HEK293T (cell line): Measurements from ENCODE around the gene PPOX.

Source experiments
- CTCF ChIA-PET: fragments of 350-600 bp; formaldehyde crosslinking; extraction: SDS; loops from one replicate; lab custom pipeline; 2021; ENCODE audit warnings: antibody characterized with exemption, inconsistent platforms; lab: Yijun Ruan, JAX
- POLR2A ChIA-PET: fragments of 350-600 bp; formaldehyde crosslinking; extraction: SDS; loops from one replicate; lab custom pipeline; 2020; ENCODE audit warnings: antibody characterized with exemption, inconsistent platforms; lab: Yijun Ruan, JAX
- DNase-seq: peaks from one replicate; pipeline ENCODE4 v3.0.0; 2012; ENCODE audit warnings: mixed read lengths; ENCODE audit errors: extremely low spot score
- ARNT ChIP-seq: fragments of 450-650 bp; IDR thresholded peaks from 2 replicates; pipeline ENCODE4 v1.6.1; 2017; ENCODE audit warnings: mild to moderate bottlenecking
- BHLHE40 ChIP-seq: fragments of 450-650 bp; IDR thresholded peaks from 2 replicates; pipeline ENCODE4 v1.6.1; 2016; ENCODE audit warnings: mild to moderate bottlenecking, moderate library complexity, borderline replicate concordance
- CTBP1 ChIP-seq: fragments of 450-650 bp; IDR thresholded peaks from 2 replicates; pipeline ENCODE4 v1.6.1; 2016; ENCODE audit warnings: borderline replicate concordance
- ELF4 ChIP-seq: fragments of 450-650 bp; IDR thresholded peaks from 2 replicates; pipeline ENCODE4 v1.6.1; 2017; ENCODE audit warnings: antibody characterized with exemption
- FOXA1 ChIP-seq: fragments of 450-650 bp; IDR thresholded peaks from 2 replicates; pipeline ENCODE4 v1.6.1; 2016; ENCODE audit warnings: mild to moderate bottlenecking
- FOXK2 ChIP-seq: fragments of 450-650 bp; IDR thresholded peaks from 2 replicates; pipeline ENCODE4 v1.6.1; 2016; ENCODE audit warnings: mild to moderate bottlenecking
- FOXM1 ChIP-seq: fragments of 450-650 bp; IDR thresholded peaks from 2 replicates; pipeline ENCODE4 v1.6.1; 2017; ENCODE audit warnings: mild to moderate bottlenecking, borderline replicate concordance
- HDGF ChIP-seq: fragments of 450-650 bp; IDR thresholded peaks from 2 replicates; pipeline ENCODE4 v1.6.1; 2017; ENCODE audit warnings: antibody characterized with exemption, borderline replicate concordance
- L3MBTL2 ChIP-seq: fragments of 450-650 bp; conservative IDR thresholded peaks from 2 replicates; pipeline ENCODE4 v1.6.1; 2016; ENCODE audit warnings: mild to moderate bottlenecking
- LEF1 ChIP-seq: fragments of 450-650 bp; IDR thresholded peaks from 2 replicates; pipeline ENCODE4 v1.6.1; 2017; ENCODE audit warnings: mild to moderate bottlenecking, borderline replicate concordance
- NFRKB ChIP-seq: fragments of 450-650 bp; IDR thresholded peaks from 2 replicates; pipeline ENCODE4 v1.6.1; 2016; ENCODE audit warnings: mild to moderate bottlenecking, moderate library complexity
- PKNOX1 ChIP-seq: fragments of 450-650 bp; IDR thresholded peaks from 2 replicates; pipeline ENCODE4 v1.6.1; 2016
- SP1 ChIP-seq: fragments of 450-650 bp; IDR thresholded peaks from 2 replicates; pipeline ENCODE4 v1.6.1; 2017
- SUZ12 ChIP-seq: fragments of 450-650 bp; IDR thresholded peaks from 2 replicates; pipeline ENCODE4 v1.6.1; 2016; ENCODE audit warnings: mild to moderate bottlenecking
- TARDBP ChIP-seq: fragments of 450-650 bp; IDR thresholded peaks from 2 replicates; pipeline ENCODE4 v1.6.1; 2016
- ZNF384 ChIP-seq: fragments of 450-650 bp; IDR thresholded peaks from 2 replicates; pipeline ENCODE4 v1.6.1; 2016

PPOX gene

DNA sequence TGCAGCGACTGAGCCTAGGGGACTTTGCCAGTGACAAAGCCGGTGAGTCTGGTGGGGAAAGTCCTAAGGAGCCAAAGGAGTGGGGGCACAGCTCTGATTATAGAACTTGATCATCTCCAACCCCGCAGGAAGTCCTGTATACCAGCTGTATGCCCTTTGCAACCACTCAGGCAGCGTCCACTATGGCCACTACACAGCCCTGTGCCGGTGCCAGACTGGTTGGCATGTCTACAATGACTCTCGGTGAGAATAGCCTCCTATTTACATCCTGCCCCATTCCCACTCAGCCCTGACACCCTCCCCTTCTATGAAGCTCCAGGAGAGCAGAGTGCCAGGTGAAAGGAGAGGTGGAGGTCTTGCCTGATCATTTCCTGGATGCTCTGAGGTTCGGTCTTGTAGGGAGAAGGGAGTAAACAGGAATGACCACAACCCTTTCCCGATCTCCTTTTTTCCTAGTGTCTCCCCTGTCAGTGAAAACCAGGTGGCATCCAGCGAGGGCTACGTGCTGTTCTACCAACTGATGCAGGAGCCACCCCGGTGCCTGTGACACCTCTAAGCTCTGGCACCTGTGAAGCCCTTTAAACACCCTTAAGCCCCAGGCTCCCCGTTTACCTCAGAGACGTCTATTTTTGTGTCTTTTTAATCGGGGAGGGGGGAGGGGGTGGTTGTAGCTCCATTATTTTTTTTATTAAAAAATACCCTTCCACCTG lies 1.2 kb upstream of the PPOX start:
- TF ChIP-seq CTBP1 = no peak
- no peak for TF ChIP-seq FOXA1
- TF ChIP-seq HDGF = no peak
- TF ChIP-seq FOXK2 = no peak
- no peak for TF ChIP-seq ARNT
- no peak for TF ChIP-seq PKNOX1
- DNase-seq = no peak
- ChIA-PET POLR2A (interaction anchor here (0.8 to 3.8 kb wide), 10 partner anchors 7 to 119 kb away, joined by 3 to 19 read pairs (median 8); partner anchors contain the start of genes B4GALT3, DEDD, NDUFS2 and NIT1), CTCF (interaction anchor here (0.5 to 1.7 kb wide), 10 partner anchors 10 to 418 kb away, joined by 3 to 7 read pairs (median 3); partner anchors contain the start of gene UFC1)

DNA sequence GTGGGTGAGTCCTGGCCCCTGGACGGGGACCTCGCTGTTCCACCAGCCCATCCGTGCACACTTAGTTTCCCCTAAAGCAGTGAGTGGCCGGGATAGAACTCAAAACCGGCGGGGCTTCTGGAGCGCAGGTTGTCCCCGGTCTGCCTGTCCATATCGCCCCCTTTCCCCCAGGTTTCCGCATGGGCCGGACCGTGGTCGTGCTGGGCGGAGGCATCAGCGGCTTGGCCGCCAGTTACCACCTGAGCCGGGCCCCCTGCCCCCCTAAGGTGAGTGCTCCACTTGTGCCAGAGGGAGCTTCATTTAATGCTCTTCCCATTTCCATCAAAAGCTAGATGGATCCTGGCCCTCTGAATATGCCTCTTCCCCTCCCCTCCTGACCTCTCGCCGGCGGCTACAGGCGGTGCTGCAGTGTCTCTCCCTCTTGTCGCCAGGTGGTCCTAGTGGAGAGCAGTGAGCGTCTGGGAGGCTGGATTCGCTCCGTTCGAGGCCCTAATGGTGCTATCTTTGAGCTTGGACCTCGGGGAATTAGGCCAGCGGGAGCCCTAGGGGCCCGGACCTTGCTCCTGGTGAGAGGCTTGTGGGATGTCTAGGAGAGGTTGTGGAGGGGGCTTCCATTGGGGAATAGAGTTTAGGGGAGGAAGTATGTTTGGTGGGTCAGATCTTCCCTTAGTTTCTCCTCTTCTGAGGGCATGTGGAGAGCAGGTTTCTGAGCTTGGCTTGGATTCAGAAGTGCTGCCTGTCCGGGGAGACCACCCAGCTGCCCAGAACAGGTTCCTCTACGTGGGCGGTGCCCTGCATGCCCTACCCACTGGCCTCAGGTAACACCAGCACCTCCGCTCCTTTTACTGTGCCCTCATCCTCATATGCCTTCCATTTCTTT lies 683 bp downstream of the PPOX start:
- ChIA-PET CTCF (interaction anchor here (0.7 to 2.1 kb wide), 6 partner anchors 9 to 169 kb away, joined by 3 to 7 read pairs (median 4); partner anchors contain the start of genes NDUFS2 and USF1), POLR2A (interaction anchor here (1.0 to 3.8 kb wide), 12 partner anchors 9 to 147 kb away, joined by 3 to 19 read pairs (median 7); partner anchors contain the start of genes B4GALT3, DEDD, NDUFS2 and NIT1)
- TF ChIP-seq TARDBP (no peak), ARNT (no peak), NFRKB (no peak), CTBP1 (no peak), FOXK2 (no peak), PKNOX1 (no peak), L3MBTL2 (peak; percentile 35; the same call in 1 of the 2 replicates), ELF4 (no peak)
- peak; percentile 45 for DNase-seq

DNA sequence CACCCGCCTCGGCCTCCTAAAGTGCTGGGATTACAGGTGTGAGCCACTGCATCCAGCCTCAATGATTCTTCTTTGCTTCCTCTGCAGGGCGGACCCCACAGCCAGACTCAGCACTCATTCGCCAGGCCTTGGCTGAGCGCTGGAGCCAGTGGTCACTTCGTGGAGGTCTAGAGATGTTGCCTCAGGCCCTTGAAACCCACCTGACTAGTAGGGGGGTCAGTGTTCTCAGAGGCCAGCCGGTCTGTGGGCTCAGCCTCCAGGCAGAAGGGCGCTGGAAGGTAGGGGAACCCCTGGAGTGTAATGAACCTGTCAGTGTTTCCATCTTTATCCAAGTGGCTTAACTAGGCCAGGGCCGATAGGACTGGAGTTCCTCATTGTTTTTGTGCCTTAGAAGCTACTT lies 2.7 kb downstream of the PPOX start:
- no peak for TF ChIP-seq CTBP1
- TF ChIP-seq HDGF = no peak
- TF ChIP-seq BHLHE40 = no peak
- ChIA-PET CTCF (no interaction called here), POLR2A (no interaction called here)
- DNase-seq = no peak

DNA sequence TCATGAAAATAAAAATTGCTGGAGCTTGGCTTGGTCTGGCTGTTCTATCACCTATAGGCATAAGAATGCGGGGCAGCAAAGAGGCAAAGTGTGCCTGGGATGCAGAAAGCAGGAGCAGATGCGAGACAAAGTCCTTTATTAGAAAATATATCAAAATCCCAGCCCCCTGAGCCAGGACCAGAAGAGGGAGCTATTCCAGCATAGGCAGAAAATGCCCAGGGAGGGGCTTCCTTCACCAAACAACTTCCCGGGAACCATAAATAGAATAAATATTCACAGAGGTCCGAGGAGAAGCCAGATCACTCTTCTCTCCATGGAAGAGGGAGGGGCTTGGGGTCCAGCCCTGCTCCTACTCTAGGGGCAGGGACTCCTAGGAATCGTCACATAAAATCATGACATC lies 5.0 kb downstream of the PPOX start:
- no peak for DNase-seq
- ChIA-PET POLR2A (interaction anchor here (1.6 kb wide), 1 partner anchor 219 kb away, joined by 3 read pairs; no protein-coding TSS in a partner anchor), CTCF (no interaction called here)
- TF ChIP-seq PKNOX1 (no peak), SP1 (no peak), TARDBP (no peak), SUZ12 (no peak), NFRKB (no peak)

DNA sequence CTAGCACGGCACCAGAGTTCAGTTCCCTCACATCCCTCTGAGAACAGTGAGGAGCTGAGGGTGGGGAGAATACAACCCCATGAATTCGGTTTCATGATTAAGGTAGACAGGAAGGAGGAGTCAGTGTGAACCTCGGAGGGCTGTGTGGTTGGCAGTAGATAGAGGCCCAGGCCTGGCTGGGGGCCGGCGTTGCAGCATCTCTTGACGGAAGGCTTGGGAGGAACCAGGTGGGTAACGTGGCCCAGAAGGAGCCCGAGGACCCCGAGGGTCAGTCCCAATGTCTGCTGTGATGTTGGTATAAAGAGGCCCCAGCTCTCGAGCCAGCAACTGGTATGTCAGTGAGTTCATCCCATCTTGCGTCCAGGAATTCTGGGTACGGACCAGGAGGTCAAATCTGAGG lies 5.5 kb downstream of the PPOX start:
- DNase-seq = no peak
- no peak for TF ChIP-seq L3MBTL2
- TF ChIP-seq ZNF384 = no peak
- TF ChIP-seq PKNOX1 = no peak
- TF ChIP-seq ARNT = no peak
- TF ChIP-seq FOXM1 = no peak
- no peak for TF ChIP-seq HDGF
- no peak for TF ChIP-seq FOXA1
- no peak for TF ChIP-seq SUZ12
- TF ChIP-seq SP1 = no peak
- TF ChIP-seq NFRKB = no peak
- no peak for TF ChIP-seq ELF4
- no peak for TF ChIP-seq BHLHE40
- no peak for TF ChIP-seq TARDBP
- no peak for TF ChIP-seq FOXK2
- no peak for TF ChIP-seq CTBP1
- no peak for TF ChIP-seq LEF1
- ChIA-PET POLR2A (interaction anchor here (1.6 kb wide), 1 partner anchor 218 kb away, joined by 3 read pairs; no protein-coding TSS in a partner anchor), CTCF (no interaction called here)
